Stromal cell of bone marrow (primary cell): ENCODE data around the gene TK2.
"Not testable (repeated sequence)": the region's sequence is repeated elsewhere in the genome, so short reads cannot be mapped to it uniquely, and the experiment has no call there.

Source experiments
- DNase-seq: peaks from one replicate; pipeline ENCODE4 v3.0.0-alpha.2; 2012; ENCODE audit warnings: low read depth

TK2 gene

GRCh38 chr16:66572356-66572755, 22.4 kb upstream of the TK2 start:
- no peak for DNase-seq

GRCh38 chr16:66569827-66570405, 20.0 kb upstream of the TK2 start:
- no peak for DNase-seq

- peak; percentile 63 for DNase-seq
Measured at GRCh38 chr16:66569131-66569530, 19.2 kb upstream of the TK2 start.

GRCh38 chr16:66568355-66568754, 18.4 kb upstream of the TK2 start:
- DNase-seq, result no peak

- DNase-seq, result not testable (repeated sequence)
Measured at GRCh38 chr16:66567270-66567669, 17.3 kb upstream of the TK2 start.

- no peak for DNase-seq
Measured at GRCh38 chr16:66566051-66566901, 16.4 kb upstream of the TK2 start, which contains the start of gene CMTM1. Gene CMTM1 (plus strand): TSS chr16:66566439. CDS start chr16:66566514, 75 bp downstream.

- DNase-seq, result no peak
Measured at GRCh38 chr16:66563574-66564334, 13.8 kb upstream of the TK2 start.

- no peak for DNase-seq
Measured at GRCh38 chr16:66562986-66563385, 13.1 kb upstream of the TK2 start.

- DNase-seq, result no peak
Measured at GRCh38 chr16:66562409-66562808, 12.5 kb upstream of the TK2 start.

- no peak for DNase-seq
Measured at GRCh38 chr16:66561381-66562080, 11.6 kb upstream of the TK2 start.

- no peak for DNase-seq
Measured at GRCh38 chr16:66560107-66560506, 10.2 kb upstream of the TK2 start.

GRCh38 chr16:66554495-66554894, 4.6 kb upstream of the TK2 start:
- DNase-seq, result no peak

GRCh38 chr16:66554021-66554420, 4.1 kb upstream of the TK2 start:
- DNase-seq, result no peak

GRCh38 chr16:66553223-66553622, 3.3 kb upstream of the TK2 start:
- no peak for DNase-seq

GRCh38 chr16:66552286-66553177, 2.6 kb upstream of the TK2 start, which contains the start of gene CKLF:
Gene CKLF (plus strand): TSS chr16:66552576. CDS start chr16:66552716, 140 bp downstream.
- peak; percentile 73 for DNase-seq

- DNase-seq, result no peak
Measured at GRCh38 chr16:66551788-66552285, 1.9 kb upstream of the TK2 start.

GRCh38 chr16:66551348-66551759, 1.4 kb upstream of the TK2 start:
- no peak for DNase-seq

- no peak for DNase-seq
Measured at GRCh38 chr16:66548868-66549267, 1.1 kb downstream of the TK2 start.

- no peak for DNase-seq
Measured at GRCh38 chr16:66548068-66548467, 1.9 kb downstream of the TK2 start.

- DNase-seq, result no peak
Measured at GRCh38 chr16:66547101-66547989, 2.6 kb downstream of the TK2 start.
